Measurements from ENCODE around the gene RPH3AL.
A peak's percentile ranks its signal among the peaks of the same experiment; 100 is the strongest.

Gene RPH3AL

GRCh38 chr17:171871-172270 is 180.7 kb downstream of the RPH3AL start:
- no peak for DNase-seq

DNA sequence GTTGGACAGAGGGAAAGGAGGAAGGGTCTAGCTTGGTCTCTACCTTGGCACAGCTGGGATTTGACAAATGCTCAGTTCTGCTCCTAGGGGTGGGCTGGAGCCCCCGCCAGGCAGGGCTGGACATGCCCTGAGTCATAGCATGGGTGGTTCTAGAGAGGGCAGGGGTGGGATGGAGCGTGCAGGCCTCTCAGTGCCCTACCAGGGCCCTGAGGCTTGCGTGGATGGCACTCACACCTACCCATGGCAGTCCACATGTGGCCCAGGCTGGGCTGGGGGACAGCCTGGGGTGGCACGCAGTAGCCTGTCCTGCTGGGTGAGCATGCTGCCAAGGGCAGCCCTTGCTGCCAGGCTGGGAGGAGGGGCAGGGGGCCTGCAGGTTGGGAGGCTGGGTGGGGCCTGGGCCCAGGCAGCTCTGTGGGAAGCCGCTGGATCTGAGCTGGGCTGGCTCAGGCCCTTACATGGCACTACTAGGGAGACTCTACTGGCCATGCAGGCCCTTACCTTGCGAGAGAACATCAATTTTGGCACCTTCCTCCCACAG is 182.4 kb downstream of the RPH3AL start:
- DNase-seq: no peak

DNA sequence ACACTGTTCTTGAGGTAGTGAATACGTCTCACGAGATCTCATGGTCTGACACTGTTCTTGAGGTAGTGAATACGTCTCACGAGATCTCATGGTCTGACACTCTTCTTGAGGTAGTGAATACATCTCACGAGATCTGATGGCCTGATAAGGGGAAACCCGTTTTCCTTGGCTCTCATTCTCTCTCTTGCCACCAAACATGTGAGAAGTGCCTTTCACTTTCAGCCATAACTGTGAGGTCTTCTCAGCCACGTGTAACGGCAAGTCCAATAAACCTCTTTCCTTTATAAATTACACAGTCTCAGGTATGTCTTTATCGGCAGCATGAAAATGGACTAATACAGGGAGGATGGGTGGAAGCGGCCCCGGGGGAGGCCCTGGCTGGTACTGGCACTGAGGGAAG is 184.0 kb downstream of the RPH3AL start:
- DNase-seq: peak; percentile 16

DNA sequence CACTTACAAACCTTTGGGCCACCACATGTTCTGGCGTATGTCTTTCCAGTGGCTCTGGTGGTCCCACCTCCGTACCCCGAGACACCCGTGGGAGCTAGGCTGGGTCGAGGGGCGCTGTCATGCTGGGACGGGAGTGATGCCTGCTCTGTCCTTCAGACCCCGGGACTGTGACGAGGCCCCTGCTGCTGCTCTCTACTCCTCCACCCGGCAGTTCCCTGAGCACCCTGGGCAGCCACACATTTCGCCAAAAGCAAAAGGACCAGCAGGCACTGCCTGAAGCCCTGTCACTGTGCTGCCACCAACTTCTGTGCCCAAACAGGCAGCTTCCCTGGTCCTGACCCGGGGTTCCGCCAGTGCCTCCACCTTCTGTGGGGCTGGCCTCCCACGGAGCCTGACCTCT is 186.7 kb downstream of the RPH3AL start:
- DNase-seq: no peak

DNA sequence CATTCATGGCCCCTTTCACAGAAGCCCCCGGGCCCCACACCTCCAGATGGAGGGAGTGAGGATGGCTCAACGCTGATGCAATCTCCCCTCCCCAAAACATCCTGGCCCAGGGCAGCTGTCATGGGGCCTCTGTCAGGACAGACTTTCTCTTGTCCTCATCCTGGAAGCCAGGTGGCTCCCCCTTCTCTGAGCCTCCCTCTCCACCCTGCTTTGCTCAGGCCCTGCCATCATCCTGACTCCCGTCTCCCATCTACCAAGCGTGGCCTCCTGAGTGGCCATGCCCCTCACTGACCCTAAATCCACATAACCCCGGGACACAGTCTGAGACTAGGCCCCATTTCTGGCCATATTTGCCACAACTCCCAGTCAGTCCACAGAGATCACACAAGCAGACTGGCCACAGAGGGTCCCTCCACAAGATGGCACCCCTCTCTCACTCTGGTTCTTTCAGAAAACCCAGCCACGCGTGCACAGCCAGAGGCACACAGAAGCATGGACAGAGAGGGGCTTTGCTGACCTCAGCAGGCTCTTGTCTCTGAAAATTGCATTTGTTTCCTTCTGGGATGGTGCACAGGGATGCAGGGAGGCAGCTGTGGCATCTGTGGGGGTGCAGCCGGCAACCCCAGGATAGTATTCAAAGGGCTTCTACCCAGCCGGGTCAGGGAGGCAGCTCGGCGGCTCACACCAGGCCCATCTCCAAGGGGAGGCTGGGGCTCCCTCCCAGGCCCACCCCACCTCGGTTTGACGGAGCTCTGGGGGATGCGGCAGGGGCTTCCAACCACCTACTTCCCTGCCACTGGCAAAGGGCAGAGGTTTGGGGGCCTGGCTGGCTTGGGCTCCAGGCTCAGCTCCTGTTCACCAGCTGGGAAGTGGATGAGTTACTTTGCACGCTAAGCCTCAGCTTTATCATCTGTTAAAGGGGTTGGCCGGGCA is 188.0 kb downstream of the RPH3AL start:
- peak; percentile 8 for DNase-seq

GRCh38 chr17:163514-164098 is 189.0 kb downstream of the RPH3AL start:
- DNase-seq: no peak

DNA sequence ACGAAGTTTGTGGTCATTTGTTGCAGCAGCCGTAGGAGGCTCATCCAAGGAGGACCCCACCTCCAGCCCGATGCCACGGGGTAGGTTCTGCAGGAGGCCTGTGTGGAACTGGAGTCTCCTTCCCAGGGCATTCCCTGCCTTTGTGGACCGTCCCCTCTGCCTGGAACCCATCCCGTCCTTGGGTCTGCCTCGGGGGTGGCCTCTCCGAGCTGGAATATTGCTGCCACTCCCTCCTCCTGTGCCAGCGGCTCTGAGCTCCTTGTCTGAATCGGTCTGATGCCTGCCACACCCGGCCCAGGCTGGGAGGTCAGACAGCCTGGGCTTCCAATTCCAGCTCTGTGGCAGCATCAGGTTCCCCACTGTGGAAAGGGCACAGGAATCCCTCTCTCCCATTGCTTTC is 189.9 kb downstream of the RPH3AL start:
- DNase-seq: no peak
